GM19438 (cell line): ENCODE data around the gene TEX26.
"Not testable (repeated sequence)": the region's sequence is repeated elsewhere in the genome, so short reads cannot be mapped to it uniquely, and the experiment has no call there.

ENCODE experiments used
- ATAC-seq: cut with Tn5 transposase; IDR thresholded peaks from one replicate; pipeline ENCODE4 v1.9.1; 2021; ENCODE audit warnings: low read depth; ENCODE audit not compliant: unreplicated experiment

Gene TEX26

GRCh38 chr13:30918662-30919405 lies 13.6 kb upstream of the TEX26 start:
- ATAC-seq, result no peak

- no peak for ATAC-seq
These were observed 12.1 kb upstream of the TEX26 start for GRCh38 chr13:30920162-30920909.

GRCh38 chr13:30923418-30923817 lies 9.0 kb upstream of the TEX26 start:
- no peak for ATAC-seq

- no peak for ATAC-seq
These were observed 7.7 kb upstream of the TEX26 start for GRCh38 chr13:30924721-30925120.

- ATAC-seq, result no peak
These were observed 7.0 kb upstream of the TEX26 start for GRCh38 chr13:30925429-30925828.

- ATAC-seq, result no peak
These were observed 5.7 kb upstream of the TEX26 start for GRCh38 chr13:30926781-30927180.

- ATAC-seq, result not testable (repeated sequence)
These were observed 5.3 kb upstream of the TEX26 start for GRCh38 chr13:30927188-30927587.

- no peak for ATAC-seq
These were observed 4.9 kb upstream of the TEX26 start for GRCh38 chr13:30927595-30927994.

GRCh38 chr13:30928978-30929377 lies 3.5 kb upstream of the TEX26 start:
- ATAC-seq, result no peak

- ATAC-seq, result no peak
These were observed 856 bp downstream of the TEX26 start for GRCh38 chr13:30933354-30933670.

- no peak for ATAC-seq
These were observed 1.9 kb downstream of the TEX26 start for GRCh38 chr13:30934381-30934780.

- no peak for ATAC-seq
These were observed 2.3 kb downstream of the TEX26 start for GRCh38 chr13:30934803-30935202.

GRCh38 chr13:30936971-30937370 lies 4.5 kb downstream of the TEX26 start:
- no peak for ATAC-seq

GRCh38 chr13:30943881-30944280 lies 11.4 kb downstream of the TEX26 start:
- no peak for ATAC-seq

- ATAC-seq, result no peak
These were observed 24.9 kb downstream of the TEX26 start for GRCh38 chr13:30957258-30957943.

GRCh38 chr13:30959678-30960077 lies 27.2 kb downstream of the TEX26 start:
- ATAC-seq, result no peak

GRCh38 chr13:30963791-30964190 lies 31.3 kb downstream of the TEX26 start:
- no peak for ATAC-seq

GRCh38 chr13:30965380-30965779 lies 32.9 kb downstream of the TEX26 start:
- no peak for ATAC-seq

GRCh38 chr13:30966101-30966500 lies 33.6 kb downstream of the TEX26 start:
- no peak for ATAC-seq

GRCh38 chr13:30968846-30969245 lies 36.4 kb downstream of the TEX26 start:
- no peak for ATAC-seq

- no peak for ATAC-seq
These were observed 39.1 kb downstream of the TEX26 start for GRCh38 chr13:30971575-30971974.
